NT2/D1 (cell line): ENCODE data around the gene CATSPERD.

ENCODE experiments used
- YY1 ChIP-seq: IDR thresholded peaks from 2 replicates; pipeline ENCODE4 v1.6.1; 2011; ENCODE audit not compliant: insufficient read length, insufficient read depth
- ZNF274 ChIP-seq: IDR thresholded peaks from 2 replicates; pipeline ENCODE4 v1.6.1; 2011; ENCODE audit warnings: mild to moderate bottlenecking, low read depth, low read length

DNA sequence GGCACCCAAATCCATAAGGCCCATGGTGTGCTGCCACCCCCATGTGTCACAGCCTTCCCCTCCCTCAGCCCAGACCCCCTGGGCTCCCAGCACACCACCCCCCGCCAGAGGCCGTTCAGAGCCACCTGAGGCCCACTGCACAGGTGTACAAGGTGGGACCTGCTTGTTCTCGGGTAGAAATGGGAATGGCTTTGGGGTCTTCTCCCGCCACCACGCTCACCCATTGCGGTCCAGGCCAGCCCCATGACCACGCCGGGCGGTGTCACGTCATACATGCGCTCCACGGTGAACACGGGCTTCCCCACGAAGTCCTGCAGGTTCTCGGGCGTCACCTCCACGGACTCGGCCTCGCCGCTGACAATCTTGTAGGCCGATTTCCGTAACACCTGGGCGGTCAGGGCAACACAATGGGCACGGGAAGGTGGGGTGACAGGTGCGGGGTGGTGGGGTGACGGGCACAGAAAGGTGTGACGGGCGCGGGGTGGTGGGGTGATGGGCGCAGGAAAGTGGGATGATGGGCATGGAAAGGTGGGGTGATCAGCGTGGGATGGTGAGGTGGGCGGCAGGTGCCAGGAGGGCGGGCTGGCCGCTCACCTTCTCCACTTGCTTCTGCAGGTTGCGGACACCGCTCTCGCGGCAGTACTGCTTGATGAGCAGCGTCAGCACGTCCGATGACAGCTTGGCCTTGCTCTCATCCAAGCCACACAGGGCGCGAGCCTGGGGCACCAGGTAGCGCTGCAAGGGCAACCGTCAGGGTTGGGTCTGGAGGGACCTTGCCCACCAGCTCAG, 26.1 kb upstream of the CATSPERD start:
- TF ChIP-seq YY1 (no peak), ZNF274 (no peak)
